T-helper 1 cell treated with Interleukin-12 subunit alpha and Interleukin-12 subunit beta and Interleukin-4 antibody, amounts not matched to agents 30 μg/mL and 1 μg/mL, for 36 hours (primary cell): Measurements from ENCODE around the gene GK2.

ENCODE experiments used
- H3K27ac Mint-ChIP-seq: one replicate; pipeline ENCODE4 v1.8.0; 2021; ENCODE audit warnings: mild to moderate bottlenecking, mixed read lengths
- H3K27me3 Mint-ChIP-seq: one replicate; pipeline ENCODE4 v1.8.0; 2021; ENCODE audit warnings: low read depth, mixed read lengths
- H3K36me3 Mint-ChIP-seq: one replicate; pipeline ENCODE4 v1.8.0; 2021; ENCODE audit warnings: low read depth, mixed read lengths
- H3K4me1 Mint-ChIP-seq: one replicate; pipeline ENCODE4 v1.8.0; 2021; ENCODE audit warnings: low read depth, mixed read lengths
- H3K4me3 Mint-ChIP-seq: one replicate; pipeline ENCODE4 v1.8.0; 2021; ENCODE audit warnings: mild to moderate bottlenecking, moderate library complexity, mixed read lengths
- H3K9me3 Mint-ChIP-seq: one replicate; pipeline ENCODE4 v1.8.0; 2021; ENCODE audit warnings: mixed read lengths

Gene GK2

GRCh38 chr4:79408063-79408462, at the start of gene GK2:
GK2 (minus strand) TSS chr4:79408228; CDS start chr4:79408200, 28 bp downstream.
- H3K27ac Mint-ChIP-seq, result no peak within 1 kb of the TSS
- H3K4me3 Mint-ChIP-seq, result no peak within 1 kb of the TSS

GRCh38 chr4:79455216-79455615, 47.2 kb upstream of the GK2 start:
- no peak overlapping the region for H3K4me3 Mint-ChIP-seq
- no peaks in the 10 kb centered on the region for H3K27me3 Mint-ChIP-seq
- no peaks in the 10 kb centered on the region for H3K36me3 Mint-ChIP-seq
- H3K4me1 Mint-ChIP-seq, result no peaks in the 10 kb centered on the region
- H3K27ac Mint-ChIP-seq, result no peak overlapping the region
- H3K9me3 Mint-ChIP-seq, result no peaks in the 10 kb centered on the region

More at GRCh38 chr4:79408063-79408462, at the start of gene GK2:
- H3K36me3 Mint-ChIP-seq, result no peaks in the 10 kb centered on the region
- H3K9me3 Mint-ChIP-seq, result no peaks in the 10 kb centered on the region
- no peaks in the 10 kb centered on the region for H3K4me1 Mint-ChIP-seq
- H3K27me3 Mint-ChIP-seq, result no peaks in the 10 kb centered on the region

DNA sequence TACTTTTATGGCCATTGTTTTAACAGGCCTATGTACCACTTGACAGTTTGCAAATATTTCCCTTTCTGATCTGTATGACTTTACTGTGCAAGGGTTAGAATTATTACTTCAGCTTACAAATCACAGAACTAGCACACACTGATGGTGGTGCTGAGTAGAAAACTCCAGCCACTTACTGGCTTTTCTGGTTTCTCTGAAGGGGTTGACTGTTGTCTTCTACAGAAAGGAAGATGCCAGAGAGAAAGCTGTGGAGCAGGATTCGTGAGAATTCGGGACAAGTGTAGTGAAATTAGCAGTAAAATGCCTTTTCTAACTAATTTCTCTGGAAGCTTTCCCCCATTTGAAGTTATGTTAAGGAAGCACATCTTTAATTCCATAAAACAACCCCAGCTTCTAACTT, 46.6 kb upstream of the GK2 start:
- H3K4me3 Mint-ChIP-seq, result no peak overlapping the region
- no peaks in the 10 kb centered on the region for H3K27me3 Mint-ChIP-seq
- H3K9me3 Mint-ChIP-seq, result no peaks in the 10 kb centered on the region
- H3K36me3 Mint-ChIP-seq, result no peaks in the 10 kb centered on the region
- no peaks in the 10 kb centered on the region for H3K4me1 Mint-ChIP-seq
- no peak overlapping the region for H3K27ac Mint-ChIP-seq

- no peak overlapping the region for H3K27ac Mint-ChIP-seq
- no peaks in the 10 kb centered on the region for H3K36me3 Mint-ChIP-seq
- H3K27me3 Mint-ChIP-seq, result no peaks in the 10 kb centered on the region
- H3K4me3 Mint-ChIP-seq, result no peak overlapping the region
- no peaks in the 10 kb centered on the region for H3K9me3 Mint-ChIP-seq
- no peaks in the 10 kb centered on the region for H3K4me1 Mint-ChIP-seq
Measured at GRCh38 chr4:79450053-79450452, 42.0 kb upstream of the GK2 start.

GRCh38 chr4:79446145-79446544, 38.1 kb upstream of the GK2 start:
- Mint-ChIP-seq H3K4me3 (no peak overlapping the region), H3K27me3 (no peaks in the 10 kb centered on the region), H3K4me1 (no peaks in the 10 kb centered on the region), H3K9me3 (no peaks in the 10 kb centered on the region), H3K36me3 (no peaks in the 10 kb centered on the region), H3K27ac (no peak overlapping the region)

GRCh38 chr4:79445371-79445781, 37.3 kb upstream of the GK2 start:
- no peaks in the 10 kb centered on the region for H3K4me1 Mint-ChIP-seq
- H3K4me3 Mint-ChIP-seq, result no peak overlapping the region
- H3K27ac Mint-ChIP-seq, result no peak overlapping the region
- no peaks in the 10 kb centered on the region for H3K27me3 Mint-ChIP-seq
- H3K9me3 Mint-ChIP-seq, result no peaks in the 10 kb centered on the region
- no peaks in the 10 kb centered on the region for H3K36me3 Mint-ChIP-seq

- H3K27me3 Mint-ChIP-seq, result no peaks in the 10 kb centered on the region
- H3K27ac Mint-ChIP-seq, result no peak overlapping the region
- no peaks in the 10 kb centered on the region for H3K4me1 Mint-ChIP-seq
- no peaks in the 10 kb centered on the region for H3K36me3 Mint-ChIP-seq
- no peak overlapping the region for H3K4me3 Mint-ChIP-seq
- H3K9me3 Mint-ChIP-seq, result no peaks in the 10 kb centered on the region
Measured at GRCh38 chr4:79442422-79442821, 34.4 kb upstream of the GK2 start.

- no peaks in the 10 kb centered on the region for H3K4me1 Mint-ChIP-seq
- no peaks in the 10 kb centered on the region for H3K36me3 Mint-ChIP-seq
- no peak overlapping the region for H3K4me3 Mint-ChIP-seq
- H3K27ac Mint-ChIP-seq, result no peak overlapping the region
- H3K27me3 Mint-ChIP-seq, result no peaks in the 10 kb centered on the region
- no peaks in the 10 kb centered on the region for H3K9me3 Mint-ChIP-seq
Measured at GRCh38 chr4:79439489-79439888, 31.5 kb upstream of the GK2 start.

DNA sequence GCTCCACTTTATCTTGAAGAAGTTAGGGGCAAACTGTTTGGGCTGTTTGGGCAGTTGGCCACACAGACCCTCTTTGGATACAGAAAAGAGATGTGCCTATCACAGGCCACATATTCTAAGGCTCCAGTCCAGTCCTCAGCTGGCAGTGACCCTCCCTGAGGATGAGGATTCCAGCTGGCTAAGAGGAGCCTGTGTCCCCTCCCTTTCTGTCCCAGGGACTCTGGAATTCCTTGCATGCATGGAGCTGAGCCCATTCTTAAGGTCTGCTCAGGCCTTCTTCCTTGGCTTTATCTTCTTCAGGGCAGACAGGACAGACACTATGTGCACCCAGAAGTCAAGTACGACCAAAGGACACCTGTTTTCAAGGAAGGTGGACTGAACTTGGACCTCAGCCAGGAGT, 23.8 kb upstream of the GK2 start:
- H3K4me1 Mint-ChIP-seq, result no peaks in the 10 kb centered on the region
- H3K36me3 Mint-ChIP-seq, result no peaks in the 10 kb centered on the region
- H3K27ac Mint-ChIP-seq, result no peak overlapping the region
- H3K4me3 Mint-ChIP-seq, result no peak overlapping the region
- no peaks in the 10 kb centered on the region for H3K27me3 Mint-ChIP-seq
- no peaks in the 10 kb centered on the region for H3K9me3 Mint-ChIP-seq

DNA sequence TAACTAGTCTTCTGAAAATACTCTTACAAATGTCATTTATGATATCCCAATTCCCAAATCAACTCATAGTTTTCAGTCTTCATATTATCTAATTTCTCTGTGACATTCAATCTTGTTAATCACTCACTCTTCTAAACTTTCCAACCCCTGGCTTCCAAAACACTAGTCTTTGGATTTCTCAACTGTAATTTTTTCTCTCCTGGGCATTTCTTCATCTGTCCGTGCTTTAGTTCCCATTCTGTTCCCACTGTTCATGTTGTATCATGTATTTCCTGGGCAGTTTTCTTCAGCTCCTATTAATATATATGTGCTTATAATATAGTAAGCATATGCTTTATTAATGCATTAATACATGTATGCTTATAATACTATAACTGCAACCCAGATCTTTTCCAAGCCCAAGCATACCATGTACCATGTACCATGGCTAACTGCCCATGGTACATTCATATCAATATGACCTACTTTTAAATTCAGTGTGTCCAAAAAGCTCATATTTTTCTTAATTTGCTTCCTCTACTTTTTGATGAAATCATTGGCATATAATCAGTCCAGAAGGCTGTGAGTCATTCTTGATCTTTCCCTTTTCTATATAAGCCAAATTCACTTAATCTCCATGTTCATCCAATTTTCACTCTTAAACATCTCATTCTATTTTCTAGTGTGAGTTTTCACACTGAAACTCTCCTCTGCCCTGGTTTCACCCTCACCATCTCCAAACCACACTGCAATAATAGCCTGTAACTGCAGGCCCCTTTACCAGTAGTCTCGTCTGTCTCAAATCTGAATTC, 21.3 kb upstream of the GK2 start:
- no peaks in the 10 kb centered on the region for H3K9me3 Mint-ChIP-seq
- no peaks in the 10 kb centered on the region for H3K36me3 Mint-ChIP-seq

DNA sequence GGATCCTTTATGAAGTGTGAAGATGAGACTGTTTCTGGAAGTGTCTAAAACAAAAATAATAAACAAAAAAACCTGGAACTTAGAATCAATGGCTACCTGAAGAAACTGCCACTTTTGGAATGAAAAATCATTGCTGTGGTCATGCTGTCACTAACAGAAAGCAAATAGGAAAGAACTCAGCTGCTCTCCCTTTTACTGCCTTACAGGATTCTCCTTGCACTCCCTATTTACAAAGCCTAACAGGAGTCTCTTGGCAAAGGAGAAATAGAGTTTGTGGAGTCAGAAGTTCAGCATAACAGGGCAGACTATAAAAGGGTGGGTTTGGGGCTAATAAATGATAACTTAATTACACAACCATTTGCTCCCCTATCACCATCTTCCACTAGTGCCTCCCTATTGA, 19.0 kb upstream of the GK2 start:
- no peak overlapping the region for H3K4me3 Mint-ChIP-seq
- no peaks in the 10 kb centered on the region for H3K27me3 Mint-ChIP-seq
- H3K4me1 Mint-ChIP-seq, result no peaks in the 10 kb centered on the region
- no peak overlapping the region for H3K27ac Mint-ChIP-seq
- H3K36me3 Mint-ChIP-seq, result no peaks in the 10 kb centered on the region
- no peaks in the 10 kb centered on the region for H3K9me3 Mint-ChIP-seq

More for the DNA sequence above, 21.3 kb upstream of the GK2 start:
- Mint-ChIP-seq H3K27ac (no peak overlapping the region), H3K27me3 (no peaks in the 10 kb centered on the region), H3K4me1 (no peaks in the 10 kb centered on the region), H3K4me3 (no peak overlapping the region)

DNA sequence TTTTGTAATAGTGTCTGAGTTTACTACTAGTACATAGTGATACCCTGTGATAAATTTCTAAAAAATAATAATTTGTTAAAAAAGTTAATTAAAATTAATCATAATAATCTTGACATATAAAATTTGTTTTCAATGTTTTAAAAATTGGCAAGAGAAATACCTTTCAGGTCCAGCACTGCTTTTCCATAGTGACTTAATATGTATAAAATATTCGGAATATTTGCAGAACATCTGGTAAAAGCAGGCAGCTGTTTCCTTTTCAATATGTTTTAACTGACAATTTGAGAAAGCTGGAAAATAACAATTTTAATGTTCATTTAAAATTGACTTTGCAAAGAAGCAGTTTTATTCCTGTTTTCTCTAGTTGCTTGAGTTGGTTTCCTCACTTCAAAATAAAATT, 17.6 kb upstream of the GK2 start:
- no peaks in the 10 kb centered on the region for H3K27me3 Mint-ChIP-seq
- no peaks in the 10 kb centered on the region for H3K4me1 Mint-ChIP-seq
- H3K9me3 Mint-ChIP-seq, result no peaks in the 10 kb centered on the region
- no peak overlapping the region for H3K27ac Mint-ChIP-seq
- no peak overlapping the region for H3K4me3 Mint-ChIP-seq
- no peaks in the 10 kb centered on the region for H3K36me3 Mint-ChIP-seq

- Mint-ChIP-seq H3K36me3 (no peaks in the 10 kb centered on the region), H3K9me3 (no peaks in the 10 kb centered on the region), H3K27ac (no peak overlapping the region), H3K4me3 (no peak overlapping the region), H3K27me3 (no peaks in the 10 kb centered on the region), H3K4me1 (no peaks in the 10 kb centered on the region)
Measured at GRCh38 chr4:79421483-79421882, 13.5 kb upstream of the GK2 start.

DNA sequence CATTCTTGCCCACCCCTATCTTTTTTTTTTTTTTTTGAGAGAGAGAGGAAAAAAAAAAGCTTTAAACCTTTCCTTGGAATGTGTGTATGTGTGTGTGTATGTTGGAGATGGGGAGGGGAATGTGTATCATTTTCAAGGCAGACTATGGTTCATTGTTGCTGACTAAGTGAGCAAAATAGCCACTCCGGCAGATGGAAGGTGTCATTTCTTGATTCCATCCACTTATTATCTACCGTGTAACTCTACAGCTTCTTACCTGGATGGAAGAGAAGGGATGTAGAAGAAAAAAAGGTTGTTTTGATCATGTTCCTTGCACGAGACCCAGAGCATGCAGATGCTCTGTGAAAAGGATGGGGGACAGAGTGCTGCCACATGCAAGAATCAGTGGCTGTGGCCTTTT, 5.9 kb upstream of the GK2 start:
- H3K4me1 Mint-ChIP-seq, result no peaks in the 10 kb centered on the region
- no peak overlapping the region for H3K27ac Mint-ChIP-seq
- H3K4me3 Mint-ChIP-seq, result no peak overlapping the region
- H3K27me3 Mint-ChIP-seq, result no peaks in the 10 kb centered on the region
- no peaks in the 10 kb centered on the region for H3K9me3 Mint-ChIP-seq
- no peaks in the 10 kb centered on the region for H3K36me3 Mint-ChIP-seq

GRCh38 chr4:79413032-79413885, 5.2 kb upstream of the GK2 start:
- H3K27me3 Mint-ChIP-seq, result no peaks in the 10 kb centered on the region
- no peak overlapping the region for H3K27ac Mint-ChIP-seq
- H3K4me1 Mint-ChIP-seq, result no peaks in the 10 kb centered on the region
- no peaks in the 10 kb centered on the region for H3K36me3 Mint-ChIP-seq
- no peaks in the 10 kb centered on the region for H3K9me3 Mint-ChIP-seq
- no peak overlapping the region for H3K4me3 Mint-ChIP-seq
